ENCODE data around the gene PLEKHM1.
"Not testable (repeated sequence)": the region's sequence is repeated elsewhere in the genome, so short reads cannot be mapped to it uniquely, and the experiment has no call there.

PLEKHM1 gene

GRCh38 chr17:45490198-45490597 lies 323 bp downstream of the PLEKHM1 start:
- H3K4me3 ChIP-seq (ENCODE audit: low read depth in 1 of 2, low read length in 2 of 2) = peak overlapping the region; percentile 26 to 59
- not testable (repeated sequence) for H3K36me3 ChIP-seq (ENCODE audit: control insufficient read depth in 1 of 2, insufficient read depth in 2 of 2, low read length in 2 of 2); H3K27ac ChIP-seq (ENCODE audit: low read length); H3K27me3 ChIP-seq (ENCODE audit: low read depth, low read length); H3K9me3 ChIP-seq (ENCODE audit: control insufficient read depth in 1 of 2, low read length in 2 of 2); H3K4me1 ChIP-seq (ENCODE audit: control insufficient read depth in 1 of 2, insufficient read depth in 2 of 2, low read length in 2 of 2)

GRCh38 chr17:45487704-45488103 lies 2.8 kb downstream of the PLEKHM1 start:
- not testable (repeated sequence) for H3K4me3 ChIP-seq (ENCODE audit: low read depth in 1 of 2, low read length in 2 of 2); H3K36me3 ChIP-seq (ENCODE audit: control insufficient read depth in 1 of 2, insufficient read depth in 2 of 2, low read length in 2 of 2); H3K4me1 ChIP-seq (ENCODE audit: control insufficient read depth in 1 of 2, insufficient read depth in 2 of 2, low read length in 2 of 2); H3K27ac ChIP-seq (ENCODE audit: low read length); H3K9me3 ChIP-seq (ENCODE audit: control insufficient read depth in 1 of 2, low read length in 2 of 2); H3K27me3 ChIP-seq (ENCODE audit: low read depth, low read length)

GRCh38 chr17:45483591-45484216 lies 6.8 kb downstream of the PLEKHM1 start:
- not testable (repeated sequence) for H3K4me3 ChIP-seq (ENCODE audit: low read depth in 1 of 2, low read length in 2 of 2); H3K27me3 ChIP-seq (ENCODE audit: low read depth, low read length); H3K4me1 ChIP-seq (ENCODE audit: control insufficient read depth in 1 of 2, insufficient read depth in 2 of 2, low read length in 2 of 2); H3K36me3 ChIP-seq (ENCODE audit: control insufficient read depth in 1 of 2, insufficient read depth in 2 of 2, low read length in 2 of 2); H3K9me3 ChIP-seq (ENCODE audit: control insufficient read depth in 1 of 2, low read length in 2 of 2); H3K27ac ChIP-seq (ENCODE audit: low read length)

- not testable (repeated sequence) for H3K4me3 ChIP-seq (ENCODE audit: low read depth in 1 of 2, low read length in 2 of 2); H3K4me1 ChIP-seq (ENCODE audit: control insufficient read depth in 1 of 2, insufficient read depth in 2 of 2, low read length in 2 of 2); H3K9me3 ChIP-seq (ENCODE audit: control insufficient read depth in 1 of 2, low read length in 2 of 2); H3K27me3 ChIP-seq (ENCODE audit: low read depth, low read length); H3K27ac ChIP-seq (ENCODE audit: low read length); H3K36me3 ChIP-seq (ENCODE audit: control insufficient read depth in 1 of 2, insufficient read depth in 2 of 2, low read length in 2 of 2)
These were observed 7.3 kb downstream of the PLEKHM1 start for GRCh38 chr17:45483177-45483576.

GRCh38 chr17:45482317-45482716 lies 8.2 kb downstream of the PLEKHM1 start:
- H3K9me3 ChIP-seq (ENCODE audit: control insufficient read depth in 1 of 2, low read length in 2 of 2); H3K27ac ChIP-seq (ENCODE audit: low read length); H3K4me3 ChIP-seq (ENCODE audit: low read depth in 1 of 2, low read length in 2 of 2); H3K4me1 ChIP-seq (ENCODE audit: control insufficient read depth in 1 of 2, insufficient read depth in 2 of 2, low read length in 2 of 2); H3K27me3 ChIP-seq (ENCODE audit: low read depth, low read length); H3K36me3 ChIP-seq (ENCODE audit: control insufficient read depth in 1 of 2, insufficient read depth in 2 of 2, low read length in 2 of 2): not testable (repeated sequence)

- H3K9me3 ChIP-seq (ENCODE audit: control insufficient read depth in 1 of 2, low read length in 2 of 2); H3K4me3 ChIP-seq (ENCODE audit: low read depth in 1 of 2, low read length in 2 of 2); H3K27me3 ChIP-seq (ENCODE audit: low read depth, low read length); H3K27ac ChIP-seq (ENCODE audit: low read length); H3K4me1 ChIP-seq (ENCODE audit: control insufficient read depth in 1 of 2, insufficient read depth in 2 of 2, low read length in 2 of 2): not testable (repeated sequence)
- peaks cover 4 to 33% of the 10 kb centered on the region in 2 donors for H3K36me3 ChIP-seq (ENCODE audit: control insufficient read depth in 1 of 2, insufficient read depth in 2 of 2, low read length in 2 of 2)
These were observed 15.1 kb downstream of the PLEKHM1 start for GRCh38 chr17:45475436-45475835.

- not testable (repeated sequence) for H3K4me1 ChIP-seq (ENCODE audit: control insufficient read depth in 1 of 2, insufficient read depth in 2 of 2, low read length in 2 of 2); H3K9me3 ChIP-seq (ENCODE audit: control insufficient read depth in 1 of 2, low read length in 2 of 2); H3K4me3 ChIP-seq (ENCODE audit: low read depth in 1 of 2, low read length in 2 of 2); H3K27me3 ChIP-seq (ENCODE audit: low read depth, low read length); H3K27ac ChIP-seq (ENCODE audit: low read length)
- peaks cover 4 to 30% of the 10 kb centered on the region in 2 donors for H3K36me3 ChIP-seq (ENCODE audit: control insufficient read depth in 1 of 2, insufficient read depth in 2 of 2, low read length in 2 of 2)
These were observed 18.3 kb downstream of the PLEKHM1 start for GRCh38 chr17:45472249-45472648.

GRCh38 chr17:45469204-45469563 lies 21.3 kb downstream of the PLEKHM1 start:
- H3K27ac ChIP-seq (ENCODE audit: low read length); H3K4me1 ChIP-seq (ENCODE audit: control insufficient read depth in 1 of 2, insufficient read depth in 2 of 2, low read length in 2 of 2); H3K4me3 ChIP-seq (ENCODE audit: low read depth in 1 of 2, low read length in 2 of 2); H3K9me3 ChIP-seq (ENCODE audit: control insufficient read depth in 1 of 2, low read length in 2 of 2); H3K27me3 ChIP-seq (ENCODE audit: low read depth, low read length): not testable (repeated sequence)
- H3K36me3 ChIP-seq (ENCODE audit: control insufficient read depth in 1 of 2, insufficient read depth in 2 of 2, low read length in 2 of 2) = peaks cover 0 to 14% of the 10 kb centered on the region in 2 donors

GRCh38 chr17:45468293-45469203 lies 22.0 kb downstream of the PLEKHM1 start:
- H3K4me1 ChIP-seq (ENCODE audit: control insufficient read depth in 1 of 2, insufficient read depth in 2 of 2, low read length in 2 of 2); H3K9me3 ChIP-seq (ENCODE audit: control insufficient read depth in 1 of 2, low read length in 2 of 2); H3K4me3 ChIP-seq (ENCODE audit: low read depth in 1 of 2, low read length in 2 of 2); H3K27ac ChIP-seq (ENCODE audit: low read length); H3K27me3 ChIP-seq (ENCODE audit: low read depth, low read length): not testable (repeated sequence)
- H3K36me3 ChIP-seq (ENCODE audit: control insufficient read depth in 1 of 2, insufficient read depth in 2 of 2, low read length in 2 of 2) = peaks cover 0 to 14% of the 10 kb centered on the region in 2 donors

- H3K9me3 ChIP-seq (ENCODE audit: control insufficient read depth in 1 of 2, low read length in 2 of 2); H3K36me3 ChIP-seq (ENCODE audit: control insufficient read depth in 1 of 2, insufficient read depth in 2 of 2, low read length in 2 of 2); H3K4me3 ChIP-seq (ENCODE audit: low read depth in 1 of 2, low read length in 2 of 2); H3K27ac ChIP-seq (ENCODE audit: low read length); H3K4me1 ChIP-seq (ENCODE audit: control insufficient read depth in 1 of 2, insufficient read depth in 2 of 2, low read length in 2 of 2); H3K27me3 ChIP-seq (ENCODE audit: low read depth, low read length): not testable (repeated sequence)
These were observed 28.8 kb downstream of the PLEKHM1 start for GRCh38 chr17:45461524-45462327.

GRCh38 chr17:45460422-45460821 lies 30.1 kb downstream of the PLEKHM1 start:
- not testable (repeated sequence) for H3K27me3 ChIP-seq (ENCODE audit: low read depth, low read length); H3K27ac ChIP-seq (ENCODE audit: low read length); H3K9me3 ChIP-seq (ENCODE audit: control insufficient read depth in 1 of 2, low read length in 2 of 2); H3K4me1 ChIP-seq (ENCODE audit: control insufficient read depth in 1 of 2, insufficient read depth in 2 of 2, low read length in 2 of 2); H3K4me3 ChIP-seq (ENCODE audit: low read depth in 1 of 2, low read length in 2 of 2); H3K36me3 ChIP-seq (ENCODE audit: control insufficient read depth in 1 of 2, insufficient read depth in 2 of 2, low read length in 2 of 2)
